CD4-positive, alpha-beta T cell (primary cell): ENCODE measurements around the gene TTYH3. TPM values are rescaled to one million over a fixed set of nuclear protein-coding genes. Genes with fewer than 3 reads are reported as not detected.

Experiments used
- ATAC-seq: fragments of 200-7000 bp; cut with Tn5 transposase; one replicate; pipeline ENCODE4 v1.10.0; 2022; ENCODE audit warnings: mild to moderate bottlenecking; ENCODE audit not compliant: poor library complexity
- CTCF ChIA-PET: fragments of 350-600 bp; sonication (Branson Sonifier 250); formaldehyde crosslinking; loops from one replicate; lab custom pipeline; 2021; ENCODE audit warnings: antibody characterized with exemption, inconsistent platforms; lab: Charles Lee
- POLR2A ChIA-PET: fragments of 350-600 bp; sonication (Branson Sonifier 250); formaldehyde crosslinking; loops from one replicate; lab custom pipeline; 2021; ENCODE audit warnings: antibody characterized with exemption, inconsistent platforms; lab: Charles Lee
- DNase-seq, 14 experiments: peaks; one replicate each; pipeline ENCODE4 v3.0.0-alpha.2; 2013 to 2020; ENCODE audit warnings: mixed read lengths in 2 of 14
- H3K27ac ChIP-seq, 2 donors: one replicate each; pipeline versions ENCODE4 v1.5.1 to v1.7.0; 2013; ENCODE audit warnings: low read length in 2 of 2, low read depth in 1 of 2, mild to moderate bottlenecking in 1 of 2
- H3K27me3 ChIP-seq, 2 experiments: 1 replicate in 1 of 2; 2 replicates in 1 of 2; pipeline versions ENCODE4 v1.6.1 to v1.7.0; 2013; ENCODE audit warnings: low read length in 2 of 2, control low read depth in 1 of 2, mild to moderate bottlenecking in 1 of 2, moderate library complexity in 1 of 2; ENCODE audit not compliant: insufficient read depth in 2 of 2, control insufficient read depth in 1 of 2
- H3K36me3 ChIP-seq: one replicate; pipeline ENCODE4 v1.6.1; 2013; ENCODE audit warnings: low read length, control low read depth; ENCODE audit not compliant: insufficient read depth
- H3K4me1 ChIP-seq: one replicate; pipeline ENCODE4 v1.6.1; 2013; ENCODE audit warnings: low read length, control low read depth; ENCODE audit not compliant: insufficient read depth
- H3K4me3 ChIP-seq: one replicate; pipeline ENCODE4 v1.5.1; 2013; ENCODE audit warnings: mild to moderate bottlenecking, low read length, moderate library complexity
- H3K9me3 ChIP-seq, 2 experiments: 1 replicate in 1 of 2; 2 replicates in 1 of 2; pipeline versions ENCODE4 v1.6.1 to v1.7.0; 2013; ENCODE audit warnings: low read length in 2 of 2, mild to moderate bottlenecking in 2 of 2, control low read depth in 1 of 2, moderate library complexity in 1 of 2; ENCODE audit not compliant: control insufficient read depth in 1 of 2, insufficient read depth in 1 of 2
- H3K27ac Mint-ChIP-seq: one replicate; pipeline ENCODE4 v1.8.0; 2020; ENCODE audit warnings: mixed read lengths
- H3K27me3 Mint-ChIP-seq: one replicate; pipeline ENCODE4 v1.8.0; 2021; ENCODE audit warnings: mixed read lengths
- H3K36me3 Mint-ChIP-seq: one replicate; pipeline ENCODE4 v1.8.0; 2021; ENCODE audit warnings: low read depth, mixed read lengths
- H3K4me1 Mint-ChIP-seq: one replicate; pipeline ENCODE4 v1.8.0; 2021; ENCODE audit warnings: low read depth, mixed read lengths
- H3K4me3 Mint-ChIP-seq: one replicate; pipeline ENCODE4 v1.8.0; 2020; ENCODE audit warnings: mild to moderate bottlenecking, mixed read lengths
- H3K9me3 Mint-ChIP-seq: one replicate; pipeline ENCODE4 v1.8.0; 2020; ENCODE audit warnings: mixed read lengths
- intact Hi-C, 2 experiments: fragments of 100-400 bp; cut with DNase I in 1 of 2; cut with micrococcal nuclease in 1 of 2; formaldehyde crosslinking; loops; one replicate each; pipeline versions ENCODE4 v1.15.1 to v1.9.0; 2023 to 2025; cut with DNase I, micrococcal nuclease
- total RNA-seq, 174 experiments: library from RNA in 2 of 174; stranded (reverse) in 2 of 174; gene quantifications; one replicate each; pipeline ENCODE4 v1.2.3 and lab custom pipeline; 2021 to 2026
- TF ChIP-seq, protein P1 (sequence below): fragments of 200-600 bp; IDR thresholded peaks from one replicate; pipeline ENCODE4 v1.8.0; 2022; ENCODE audit warnings: antibody characterized with exemption, mild to moderate bottlenecking

Gene TTYH3
- total RNA-seq, 2 experiments from 2014 or later: 7.9 to 9.3 TPM

DNA sequence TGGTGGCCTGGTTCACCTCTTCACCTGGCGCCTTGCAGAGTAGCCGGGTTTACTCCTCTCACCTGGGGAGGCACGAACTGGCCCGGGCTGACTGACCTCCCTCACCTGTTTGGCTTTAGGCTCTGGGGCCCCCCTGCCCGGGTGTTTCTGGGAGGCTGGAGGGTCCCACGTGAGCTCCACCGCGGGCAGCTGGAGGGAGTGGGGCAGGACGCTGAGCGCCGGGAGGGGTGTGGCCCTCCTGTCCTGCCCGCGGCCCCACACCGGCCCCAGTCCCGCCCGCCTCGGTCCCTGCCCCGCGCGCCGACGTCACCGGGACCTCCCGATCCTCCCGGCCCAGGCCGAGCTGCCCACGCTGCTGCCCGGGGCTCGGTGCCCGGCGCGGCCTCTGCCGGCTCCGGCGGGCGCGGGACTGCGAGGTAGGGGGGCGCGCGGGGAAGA, 56.1 kb downstream of the TTYH3 start, which contains the start of gene AMZ1:
TSS of gene AMZ1 (plus strand) at position 322 of the 438 bp plus-strand sequence. CDS start 12,250 bp downstream, outside the sequence.
- Mint-ChIP-seq H3K4me1 (peaks cover 5% of the 10 kb centered on the region), H3K27me3 (peaks cover 42% of the 10 kb centered on the region), H3K4me3 (no peak within 1 kb of the TSS), H3K36me3 (no peaks in the 10 kb centered on the region), H3K27ac (no peak within 1 kb of the TSS), H3K9me3 (no peaks in the 10 kb centered on the region)
- Histone ChIP-seq H3K27me3 (peaks cover 24 to 25% of the 10 kb centered on the region in 2 experiments), H3K4me3 (no peak within 1 kb of the TSS), H3K27ac (no peak within 1 kb of the TSS), H3K36me3 (no peaks in the 10 kb centered on the region), H3K9me3 (peaks cover 0 to 5% of the 10 kb centered on the region in 2 experiments), H3K4me1 (peaks cover 12% of the 10 kb centered on the region)
- intact Hi-C loops: no loop called here
- DNase-seq (no peak), ATAC-seq (no peak)
- ChIA-PET CTCF (no interaction called here), POLR2A (no interaction called here)
- TF ChIP-seq, protein P1, sequence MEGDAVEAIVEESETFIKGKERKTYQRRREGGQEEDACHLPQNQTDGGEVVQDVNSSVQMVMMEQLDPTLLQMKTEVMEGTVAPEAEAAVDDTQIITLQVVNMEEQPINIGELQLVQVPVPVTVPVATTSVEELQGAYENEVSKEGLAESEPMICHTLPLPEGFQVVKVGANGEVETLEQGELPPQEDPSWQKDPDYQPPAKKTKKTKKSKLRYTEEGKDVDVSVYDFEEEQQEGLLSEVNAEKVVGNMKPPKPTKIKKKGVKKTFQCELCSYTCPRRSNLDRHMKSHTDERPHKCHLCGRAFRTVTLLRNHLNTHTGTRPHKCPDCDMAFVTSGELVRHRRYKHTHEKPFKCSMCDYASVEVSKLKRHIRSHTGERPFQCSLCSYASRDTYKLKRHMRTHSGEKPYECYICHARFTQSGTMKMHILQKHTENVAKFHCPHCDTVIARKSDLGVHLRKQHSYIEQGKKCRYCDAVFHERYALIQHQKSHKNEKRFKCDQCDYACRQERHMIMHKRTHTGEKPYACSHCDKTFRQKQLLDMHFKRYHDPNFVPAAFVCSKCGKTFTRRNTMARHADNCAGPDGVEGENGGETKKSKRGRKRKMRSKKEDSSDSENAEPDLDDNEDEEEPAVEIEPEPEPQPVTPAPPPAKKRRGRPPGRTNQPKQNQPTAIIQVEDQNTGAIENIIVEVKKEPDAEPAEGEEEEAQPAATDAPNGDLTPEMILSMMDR: no peak

- no peak overlapping the region for H3K27ac ChIP-seq
- DNase-seq: no peak
- TF ChIP-seq, protein P1: no peak
- POLR2A ChIA-PET: no interaction called here
- intact Hi-C loops: no loop called here
- no peak for ATAC-seq
- Mint-ChIP-seq H3K27ac (no peak overlapping the region), H3K9me3 (no peaks in the 10 kb centered on the region), H3K4me1 (peaks cover 5% of the 10 kb centered on the region), H3K4me3 (no peak overlapping the region), H3K36me3 (no peaks in the 10 kb centered on the region), H3K27me3 (peaks cover 42% of the 10 kb centered on the region)
- no peaks in the 10 kb centered on the region for H3K36me3 ChIP-seq
- peaks cover 0 to 5% of the 10 kb centered on the region in 2 experiments for H3K9me3 ChIP-seq
- H3K4me1 ChIP-seq: peaks cover 12% of the 10 kb centered on the region
- CTCF ChIA-PET: no interaction called here
- peaks cover 24 to 25% of the 10 kb centered on the region in 2 experiments for H3K27me3 ChIP-seq
- H3K4me3 ChIP-seq: no peak overlapping the region
Measured at GRCh38 chr7:2688409-2689342, 56.9 kb downstream of the TTYH3 start.

DNA sequence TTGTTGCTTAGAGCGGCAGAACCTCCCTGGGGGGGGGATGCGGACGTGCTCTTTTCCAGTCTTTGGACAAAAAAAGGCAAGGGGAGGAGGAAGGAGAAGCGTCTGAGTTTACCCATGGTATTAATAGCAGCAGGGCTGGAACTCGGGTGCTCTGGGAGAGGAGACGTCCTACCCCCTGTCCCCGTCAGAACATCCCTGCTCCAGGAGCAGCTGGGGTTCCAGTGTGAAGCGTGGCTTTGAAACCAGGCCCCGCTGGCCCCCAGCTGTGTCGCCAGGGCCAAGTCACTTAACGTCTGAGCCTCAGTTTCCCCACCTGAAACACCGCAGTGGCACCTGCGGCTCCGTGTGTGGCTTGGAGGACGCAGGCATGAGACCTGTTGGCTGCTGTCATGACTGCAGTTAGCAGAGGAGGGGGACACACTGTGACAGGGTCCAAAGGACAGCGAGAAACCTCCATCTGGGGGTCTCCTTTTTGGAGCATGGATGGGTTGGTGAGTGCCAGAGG, 57.6 kb downstream of the TTYH3 start:
- intact Hi-C loops: no loop called here

More for the DNA sequence above, 57.6 kb downstream of the TTYH3 start:
- Mint-ChIP-seq H3K27me3 (peaks cover 39% of the 10 kb centered on the region), H3K36me3 (no peaks in the 10 kb centered on the region), H3K9me3 (no peaks in the 10 kb centered on the region), H3K4me1 (peaks cover 5% of the 10 kb centered on the region), H3K4me3 (no peak overlapping the region), H3K27ac (no peak overlapping the region)
- no peak overlapping the region for H3K27ac ChIP-seq
- CTCF ChIA-PET: interaction anchor here (1.4 kb wide), 1 partner anchor 20 kb away, joined by 4 read pairs; no protein-coding TSS in a partner anchor
- no peak for DNase-seq
- H3K4me1 ChIP-seq: peaks cover 12% of the 10 kb centered on the region
- H3K9me3 ChIP-seq: peaks cover 0 to 5% of the 10 kb centered on the region in 2 experiments
- no peaks in the 10 kb centered on the region for H3K36me3 ChIP-seq
- POLR2A ChIA-PET: no interaction called here
- ATAC-seq: no peak
- TF ChIP-seq, protein P1: no peak
- H3K4me3 ChIP-seq: no peak overlapping the region
- H3K27me3 ChIP-seq: peaks cover 24 to 25% of the 10 kb centered on the region in 2 experiments
